GM18505 (cell line): ENCODE data around the gene SDHA.
"Not testable (repeated sequence)": the region's sequence is repeated elsewhere in the genome, so short reads cannot be mapped to it uniquely, and the experiment has no call there.

Experiments
- ATAC-seq: cut with Tn5 transposase; IDR thresholded peaks from one replicate; pipeline ENCODE4 v1.9.1; 2021; ENCODE audit not compliant: unreplicated experiment
- POLR2A ChIP-seq: IDR thresholded peaks from 4 replicates; pipeline ENCODE4 v1.6.1; 2011; ENCODE audit warnings: borderline replicate concordance; ENCODE audit not compliant: insufficient read depth, insufficient read length; ENCODE audit errors: extremely low read depth

The SDHA gene

GRCh38 chr5:196350-196749, 21.8 kb upstream of the SDHA start:
- ATAC-seq: no peak
- no peak for TF ChIP-seq POLR2A

DNA sequence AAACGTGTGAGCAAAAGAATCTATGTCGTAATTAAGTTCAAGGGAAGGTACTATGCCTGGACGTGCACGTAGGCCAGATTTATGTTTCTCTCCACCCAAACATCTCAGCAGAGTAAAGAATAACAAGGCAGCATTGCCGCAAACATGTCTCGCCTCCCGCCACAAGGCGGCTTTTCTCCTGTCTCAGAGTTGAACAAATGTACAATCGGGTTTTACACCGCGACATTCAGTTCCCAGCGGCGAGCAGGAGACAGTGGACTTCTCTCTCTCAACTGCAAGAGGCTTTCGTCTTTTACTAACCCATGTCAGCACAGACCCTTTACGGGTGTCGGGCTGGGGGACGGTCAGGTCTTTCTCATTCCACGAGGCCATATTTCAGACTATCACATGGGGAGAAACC, 21.1 kb upstream of the SDHA start:
- ATAC-seq: not testable (repeated sequence)

GRCh38 chr5:197892-198489, 20.1 kb upstream of the SDHA start:
- TF ChIP-seq POLR2A: no peak
- no peak for ATAC-seq

DNA sequence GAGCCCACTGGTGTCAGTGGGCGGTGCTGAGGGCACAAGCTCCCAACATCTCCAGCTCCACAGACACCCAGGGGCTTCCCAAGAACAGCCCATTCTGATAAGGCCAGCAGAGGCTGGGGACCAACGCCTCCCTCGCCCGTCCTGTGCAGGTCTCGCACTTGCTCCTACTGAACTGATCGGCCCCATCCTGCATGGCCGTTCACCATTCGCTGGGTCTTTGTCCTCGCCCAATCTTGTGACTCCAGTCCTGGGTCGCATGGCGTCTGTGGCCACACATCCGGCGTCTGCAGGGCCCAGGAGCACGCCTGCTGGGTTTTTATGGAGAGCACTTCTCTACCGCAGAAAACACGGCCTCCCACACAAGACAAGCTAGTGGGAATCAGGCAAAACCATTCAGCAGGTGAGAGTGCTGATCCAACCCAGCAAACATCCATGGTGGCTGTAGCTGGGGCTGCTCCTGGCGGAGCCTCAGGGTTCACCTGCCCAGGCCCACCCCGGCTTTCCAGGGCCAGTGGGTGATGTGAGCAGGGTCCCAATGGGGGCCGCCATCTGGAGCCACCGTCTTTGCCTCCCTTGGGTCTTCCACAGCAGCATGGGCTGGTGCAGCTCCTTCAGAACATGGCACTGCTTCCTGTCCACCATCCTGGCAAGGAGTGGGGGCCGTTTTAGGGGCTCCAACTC, 19.5 kb upstream of the SDHA start:
- TF ChIP-seq POLR2A: no peak
- ATAC-seq: no peak

GRCh38 chr5:199197-199949, 18.7 kb upstream of the SDHA start:
- no peak for ATAC-seq

GRCh38 chr5:199950-200645, 18.0 kb upstream of the SDHA start:
- no peak for TF ChIP-seq POLR2A
- ATAC-seq: no peak

More at GRCh38 chr5:199197-199949, 18.7 kb upstream of the SDHA start:
- TF ChIP-seq POLR2A: no peak

- TF ChIP-seq POLR2A: no peak
- ATAC-seq: no peak
Observed at GRCh38 chr5:200985-201384, 17.1 kb upstream of the SDHA start.

DNA sequence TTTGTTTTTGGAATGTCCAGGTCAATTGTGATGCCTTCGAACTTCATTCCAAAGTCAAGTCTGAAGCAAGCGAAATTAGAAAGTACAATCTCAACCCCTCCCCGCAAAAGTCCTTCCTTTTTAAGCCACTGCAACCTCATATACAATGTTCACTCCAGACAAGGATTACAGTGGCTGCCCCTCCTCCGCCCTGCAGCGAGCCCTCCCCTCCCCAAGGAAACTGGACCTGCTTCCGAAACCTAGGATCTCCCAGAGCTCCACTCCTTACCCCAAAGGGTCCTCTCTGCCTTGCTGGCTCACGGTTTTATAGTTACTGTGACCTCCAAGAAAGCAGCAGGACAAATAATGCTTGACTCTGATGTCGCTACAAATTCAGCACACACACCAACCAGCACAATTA, 16.4 kb upstream of the SDHA start:
- ATAC-seq: no peak
- TF ChIP-seq POLR2A: no peak

- ATAC-seq: no peak
- TF ChIP-seq POLR2A: no peak
Observed at GRCh38 chr5:203246-203930, 14.7 kb upstream of the SDHA start.

GRCh38 chr5:204001-204400, 14.1 kb upstream of the SDHA start:
- ATAC-seq: no peak
- TF ChIP-seq POLR2A: no peak

- ATAC-seq: no peak
- no peak for TF ChIP-seq POLR2A
Observed at GRCh38 chr5:204462-204861, 13.7 kb upstream of the SDHA start.

- no peak for ATAC-seq
- no peak for TF ChIP-seq POLR2A
Observed at GRCh38 chr5:204966-205670, 13.0 kb upstream of the SDHA start.

GRCh38 chr5:206406-206805, 11.7 kb upstream of the SDHA start:
- ATAC-seq: no peak
- TF ChIP-seq POLR2A: no peak

GRCh38 chr5:206927-207536, 11.1 kb upstream of the SDHA start:
- ATAC-seq: no peak
- TF ChIP-seq POLR2A: no peak
